IPS-11a (cell line): ENCODE results near the gene PDE4B.

ENCODE experiments used
- H3K4me3 ChIP-seq: one replicate; pipeline ENCODE4 v1.5.1; 2013; ENCODE audit warnings: low read depth, low read length, control low read depth

PDE4B gene

DNA sequence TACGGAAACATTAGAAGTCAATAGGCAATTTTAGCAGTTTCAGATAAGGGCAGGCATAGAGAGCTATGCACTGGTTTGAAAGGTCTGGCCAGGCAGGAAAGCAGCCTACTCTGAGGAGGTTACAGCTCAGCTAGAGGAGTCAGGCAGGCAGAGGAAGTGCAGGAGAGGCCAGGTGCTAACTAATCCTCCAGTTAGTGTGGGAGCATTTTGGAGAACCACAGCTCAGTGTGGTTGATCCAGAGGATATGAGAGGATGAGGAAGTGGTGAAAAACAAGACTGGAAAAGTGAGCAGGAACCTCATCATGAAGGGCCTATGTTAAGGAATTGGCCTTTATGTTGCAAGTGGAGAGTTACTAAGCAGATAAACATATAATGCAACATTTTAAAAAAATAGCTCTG is 458.9 kb downstream of the PDE4B start:
- no peak overlapping the region for H3K4me3 ChIP-seq

- H3K4me3 ChIP-seq: no peak overlapping the region
Measured at GRCh38 chr1:66253330-66253921, 460.7 kb downstream of the PDE4B start.

- H3K4me3 ChIP-seq: no peak overlapping the region
Measured at GRCh38 chr1:66254785-66255184, 462.1 kb downstream of the PDE4B start.

DNA sequence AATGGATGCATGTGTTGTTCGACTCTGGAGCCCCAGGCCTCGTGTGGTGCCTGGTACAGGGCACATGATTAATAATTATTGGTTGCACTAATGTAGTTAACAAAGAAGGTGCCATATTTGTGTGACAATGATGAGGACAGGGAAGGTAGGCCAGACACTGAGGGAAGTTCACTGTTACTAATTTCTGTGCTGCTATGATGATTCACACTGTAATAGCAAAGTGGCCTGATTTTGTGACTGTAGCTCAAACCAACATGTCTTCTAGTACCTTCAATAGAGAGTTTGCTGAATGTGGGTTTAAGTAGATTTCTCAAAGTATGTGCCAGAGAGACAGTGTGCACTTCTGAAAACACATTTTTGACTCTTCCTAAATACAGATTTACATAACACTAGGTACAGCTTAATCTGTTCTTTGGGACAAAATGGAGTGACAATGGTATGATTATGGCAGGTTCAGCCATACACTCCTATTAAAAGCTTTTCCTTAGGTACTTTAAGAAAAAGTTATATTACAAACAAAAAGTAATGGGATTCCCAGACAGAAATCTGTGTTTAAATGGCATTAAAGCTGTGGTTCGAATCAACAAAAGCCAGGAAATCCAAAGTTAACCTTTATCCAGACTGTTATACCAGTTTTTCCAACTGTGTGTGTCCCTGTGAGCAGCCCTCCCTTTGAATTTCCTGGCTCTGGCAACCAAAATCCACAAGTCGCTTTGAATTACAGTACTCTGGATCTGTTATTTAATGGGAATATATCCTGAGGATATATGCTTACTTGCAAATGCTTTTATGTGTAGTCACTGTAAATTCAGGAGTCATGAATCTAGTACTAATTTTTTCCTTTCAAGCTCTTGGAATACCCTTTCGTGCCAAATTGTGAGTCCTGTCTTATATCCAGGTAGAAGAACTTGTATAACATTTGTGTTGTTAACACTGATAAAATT is 464.2 kb downstream of the PDE4B start:
- H3K4me3 ChIP-seq: no peak overlapping the region

- H3K4me3 ChIP-seq: no peak overlapping the region
Measured at GRCh38 chr1:66258404-66259105, 465.9 kb downstream of the PDE4B start.

- no peak overlapping the region for H3K4me3 ChIP-seq
Measured at GRCh38 chr1:66261364-66261763, 468.7 kb downstream of the PDE4B start.

GRCh38 chr1:66262208-66262963 is 469.7 kb downstream of the PDE4B start:
- no peak overlapping the region for H3K4me3 ChIP-seq

GRCh38 chr1:66265268-66265667 is 472.6 kb downstream of the PDE4B start:
- no peak overlapping the region for H3K4me3 ChIP-seq

DNA sequence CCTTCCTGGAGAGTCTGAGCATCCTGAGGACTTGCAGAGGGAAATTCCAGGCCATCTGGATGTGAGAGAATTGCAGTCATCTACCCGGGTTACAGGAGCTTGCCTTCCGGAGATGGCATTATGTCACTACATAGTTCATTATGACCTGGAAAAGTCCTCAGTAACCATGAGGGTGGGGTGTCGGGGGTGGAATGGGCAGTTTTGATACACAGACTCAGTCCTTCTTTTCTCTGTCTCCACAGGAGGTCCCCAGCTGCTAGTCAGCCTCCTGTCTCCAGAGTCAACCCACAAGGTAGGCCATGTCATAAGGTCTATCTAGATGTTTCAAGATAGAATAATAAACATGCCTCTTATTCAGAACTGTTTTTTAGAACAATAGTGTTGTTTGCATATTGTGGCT is 473.1 kb downstream of the PDE4B start:
- H3K4me3 ChIP-seq: no peak overlapping the region

DNA sequence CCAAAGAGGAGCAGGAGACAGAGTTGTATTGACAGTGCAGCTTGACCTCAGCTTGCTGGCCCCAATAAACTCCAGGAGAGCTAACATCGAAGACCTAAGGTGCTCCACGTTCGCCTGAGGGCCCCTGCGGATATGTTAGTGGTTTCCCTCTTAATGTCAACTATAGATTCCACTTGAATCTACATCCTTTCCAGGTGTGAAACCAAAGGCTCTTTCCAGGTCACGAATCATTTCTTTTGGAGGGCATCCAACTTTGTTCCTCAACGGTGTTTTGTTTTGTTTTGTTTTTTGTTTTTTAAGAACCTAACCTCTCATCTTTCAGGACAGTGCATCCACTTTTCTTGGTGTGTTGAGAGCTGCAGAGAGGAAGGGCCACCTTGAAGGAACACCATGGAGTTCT is 473.7 kb downstream of the PDE4B start:
- no peak overlapping the region for H3K4me3 ChIP-seq

DNA sequence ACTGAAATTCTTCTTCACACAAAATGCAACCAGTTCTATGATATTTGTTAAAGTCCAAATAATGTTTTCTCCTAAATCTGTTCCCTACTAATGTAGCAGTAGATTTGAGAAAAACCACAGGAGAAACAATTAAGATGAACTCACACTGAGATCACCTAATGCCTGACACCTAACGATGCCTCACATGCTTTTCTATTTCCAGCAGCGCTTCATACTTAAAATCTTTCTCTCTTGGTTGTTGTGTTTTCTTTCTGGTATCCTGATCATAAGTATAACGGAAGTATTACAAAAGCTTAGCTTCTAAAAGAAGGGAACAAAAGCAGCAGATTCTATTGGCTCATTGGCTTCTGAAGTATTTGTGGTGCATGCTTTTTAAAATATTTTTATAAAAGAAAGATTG is 474.1 kb downstream of the PDE4B start:
- H3K4me3 ChIP-seq: no peak overlapping the region

GRCh38 chr1:66267201-66267940 is 474.7 kb downstream of the PDE4B start:
- no peak overlapping the region for H3K4me3 ChIP-seq

GRCh38 chr1:66269222-66269621 is 476.5 kb downstream of the PDE4B start:
- H3K4me3 ChIP-seq: no peak overlapping the region

- H3K4me3 ChIP-seq: no peak overlapping the region
Measured at GRCh38 chr1:66270119-66270812, 477.6 kb downstream of the PDE4B start.

- no peak overlapping the region for H3K4me3 ChIP-seq
Measured at GRCh38 chr1:66271216-66271903, 478.7 kb downstream of the PDE4B start.

DNA sequence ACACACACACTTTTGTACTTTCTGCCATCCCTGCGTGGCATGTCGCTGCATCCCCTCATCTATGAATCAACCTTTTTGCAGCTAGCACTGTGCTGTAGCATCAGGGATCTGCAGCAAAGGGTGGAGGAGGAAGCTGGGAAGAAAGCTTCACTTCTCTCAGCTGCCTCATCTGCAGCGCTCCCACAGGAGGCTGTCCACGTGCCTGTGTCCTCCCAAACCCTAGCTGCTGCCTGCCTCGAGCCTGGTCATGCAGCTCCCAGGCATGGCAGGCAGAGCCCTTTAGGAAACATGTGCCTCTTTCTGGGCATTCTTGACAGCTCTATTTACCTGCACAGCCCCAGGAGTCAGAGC is 479.2 kb downstream of the PDE4B start:
- no peak overlapping the region for H3K4me3 ChIP-seq

DNA sequence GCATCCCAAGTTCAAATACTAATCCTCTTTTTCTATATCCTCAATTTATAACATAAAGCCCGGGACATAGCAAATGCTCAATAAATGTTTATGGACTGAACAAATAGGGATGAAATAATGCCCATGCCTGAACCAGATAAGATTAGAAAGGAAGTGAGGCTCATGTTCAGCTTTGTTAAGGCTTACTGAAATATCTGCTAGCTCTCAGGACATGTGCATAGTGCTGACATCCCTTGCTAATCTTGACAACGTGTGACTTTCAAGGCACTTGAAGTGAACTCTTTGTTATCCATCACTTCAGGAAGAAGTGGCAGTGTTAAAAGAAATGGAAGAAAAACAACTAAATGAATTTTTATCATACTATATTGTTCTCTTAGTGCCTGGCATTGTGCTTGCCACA is 481.0 kb downstream of the PDE4B start:
- H3K4me3 ChIP-seq: no peak overlapping the region

DNA sequence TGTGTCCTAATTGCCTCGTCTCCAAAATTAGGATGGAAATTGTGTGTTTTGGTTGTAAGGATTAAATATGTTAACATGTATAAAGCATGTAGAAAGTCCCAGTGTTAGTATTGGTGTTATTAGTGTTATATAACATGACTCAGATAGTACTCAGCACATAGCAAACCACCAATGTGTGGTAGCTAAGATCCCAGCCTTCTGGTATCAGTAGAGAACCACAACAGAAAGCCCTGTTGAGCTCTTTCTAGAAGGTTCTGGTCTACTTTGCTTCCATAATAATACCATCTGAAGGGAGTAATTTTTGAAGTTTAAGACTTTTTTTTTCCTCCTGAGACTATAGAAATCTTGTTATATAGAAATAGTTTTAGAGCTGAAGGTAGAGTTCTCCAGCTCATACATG is 481.9 kb downstream of the PDE4B start:
- H3K4me3 ChIP-seq: no peak overlapping the region

- H3K4me3 ChIP-seq: no peak overlapping the region
Measured at GRCh38 chr1:66275083-66275482, 482.4 kb downstream of the PDE4B start.
